CD4-positive, alpha-beta T cell treated with Interleukin-4 for 1 hour (primary cell): ENCODE data around the gene CXCL12.

ENCODE experiments used
- DNase-seq, 2 donors: peaks; one replicate each; pipeline ENCODE4 v3.0.0-alpha.2; 2020 to 2022

CXCL12 gene

DNA sequence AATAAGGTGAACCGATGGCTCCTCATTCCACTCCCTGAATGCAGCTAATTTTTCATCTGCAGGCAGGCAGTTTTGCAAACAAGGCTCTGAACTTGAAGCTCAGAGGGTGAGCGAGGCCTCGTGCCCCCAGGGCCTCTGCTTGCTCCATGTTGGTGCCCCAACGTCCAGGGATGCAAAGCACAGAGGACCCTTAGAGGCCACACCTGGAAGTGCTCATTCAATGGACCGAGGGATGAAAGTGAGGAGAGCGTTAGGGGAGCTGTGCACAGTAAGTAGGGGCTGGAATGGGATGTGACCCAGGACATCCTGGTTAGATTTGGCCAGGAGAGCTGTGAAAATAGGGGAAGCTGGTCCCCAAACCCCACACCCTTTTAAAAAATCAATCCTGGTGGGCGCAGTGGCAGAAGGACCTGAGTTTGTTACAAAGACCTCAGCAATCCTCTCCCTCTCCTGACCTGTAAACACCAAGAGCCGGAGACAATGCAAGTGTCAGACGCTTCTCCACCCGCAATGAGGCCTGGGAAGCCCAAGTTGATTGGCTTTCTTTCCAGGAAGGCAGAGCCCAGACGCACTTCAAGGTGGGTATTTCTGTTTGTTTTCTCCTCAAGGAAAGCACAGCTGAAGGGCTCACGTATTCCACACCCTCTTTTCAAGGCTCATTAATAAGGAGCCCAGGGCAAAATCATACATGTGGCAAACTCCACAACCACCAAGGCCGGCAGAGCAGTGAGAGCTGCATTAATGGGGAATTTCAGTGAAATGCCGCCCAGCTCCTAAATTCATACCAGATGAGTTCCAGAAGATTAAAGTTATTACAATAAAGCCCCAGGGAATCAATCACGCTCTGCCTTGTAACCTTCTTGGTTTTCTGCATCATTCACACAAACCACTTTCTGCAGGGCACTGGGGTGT, 14.1 kb upstream of the CXCL12 start:
- DNase-seq, result no peak

DNA sequence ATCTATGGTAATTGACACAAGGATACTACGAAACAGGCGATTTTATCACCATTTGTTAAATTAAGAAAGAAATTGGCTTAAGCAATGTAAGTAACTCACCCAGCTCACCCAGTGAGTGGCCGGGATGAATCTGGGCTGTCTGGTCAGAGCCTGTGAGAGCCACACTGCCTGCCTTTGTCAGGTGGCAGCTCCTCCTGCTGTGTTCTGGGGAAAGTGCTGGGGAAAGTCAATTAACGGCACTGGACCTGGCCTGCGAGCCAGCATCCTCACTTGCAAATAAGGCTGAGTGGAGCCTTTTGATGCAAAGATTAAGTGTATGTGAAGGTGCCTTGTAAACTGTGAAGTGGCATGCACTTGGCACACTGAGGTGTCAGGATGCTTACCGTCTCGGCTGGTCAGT, 13.4 kb upstream of the CXCL12 start:
- DNase-seq, result no peak

DNA sequence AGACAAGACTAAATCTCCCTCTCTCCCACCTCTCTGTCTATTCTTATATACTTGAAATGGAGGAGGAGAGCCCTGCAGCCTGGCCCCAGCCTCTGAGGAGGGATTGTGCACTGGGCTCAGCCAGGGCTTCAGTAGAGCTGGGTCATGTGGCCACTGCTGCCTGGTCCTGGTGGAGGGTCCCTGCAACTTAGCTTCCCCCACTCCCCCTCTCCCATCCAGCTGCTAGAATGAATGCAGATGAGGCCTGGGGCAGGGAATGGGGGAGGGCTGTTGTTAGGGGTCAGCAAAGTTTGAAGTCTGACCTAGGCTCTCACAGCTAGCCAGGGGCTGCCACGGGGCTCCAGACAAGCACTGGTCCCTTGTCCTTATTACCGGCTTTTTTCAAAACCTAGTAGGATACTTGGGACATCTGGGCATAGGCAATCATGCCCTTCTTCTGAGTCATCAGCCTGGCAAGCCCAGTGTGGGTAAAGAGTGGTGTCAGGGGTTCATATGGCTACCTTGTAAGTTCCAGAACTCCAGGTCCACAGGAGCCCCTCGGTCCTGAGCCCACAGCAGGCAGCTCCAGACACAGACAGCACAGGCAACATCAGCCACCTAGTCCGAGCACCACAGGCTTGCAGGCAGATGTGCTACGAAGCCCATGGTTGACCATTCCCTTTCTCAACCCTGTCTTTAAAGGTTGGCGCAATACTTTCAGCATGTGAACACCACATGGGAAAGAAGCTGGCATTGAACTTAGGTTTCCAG, 12.8 kb upstream of the CXCL12 start:
- no peak for DNase-seq

DNA sequence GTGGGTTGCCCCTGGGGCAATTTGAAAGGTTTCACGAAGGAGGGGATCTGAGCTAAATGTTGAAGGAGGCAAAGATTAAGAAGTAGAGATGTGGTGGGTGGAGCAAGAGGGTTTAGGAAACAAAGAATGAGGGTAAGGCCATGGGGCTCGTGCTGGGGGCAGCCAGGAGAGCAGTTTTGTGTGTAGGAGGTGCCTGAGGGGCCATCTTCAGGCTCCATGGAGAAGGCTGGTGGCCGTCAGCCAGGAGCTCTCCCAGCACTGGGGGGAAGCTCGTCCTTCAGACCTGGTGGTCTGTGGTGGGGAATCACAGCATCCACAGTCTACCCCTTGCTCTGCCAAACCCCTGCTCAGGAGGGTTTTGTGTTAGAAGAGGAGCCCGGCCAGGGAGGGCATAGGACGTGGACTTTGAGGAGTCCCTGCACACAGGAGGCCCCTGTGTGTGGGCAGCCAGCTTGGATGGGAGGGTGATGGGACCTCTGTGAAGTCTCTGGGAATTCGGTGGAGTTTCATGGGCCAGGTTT, 11.8 kb upstream of the CXCL12 start:
- DNase-seq, result no peak

DNA sequence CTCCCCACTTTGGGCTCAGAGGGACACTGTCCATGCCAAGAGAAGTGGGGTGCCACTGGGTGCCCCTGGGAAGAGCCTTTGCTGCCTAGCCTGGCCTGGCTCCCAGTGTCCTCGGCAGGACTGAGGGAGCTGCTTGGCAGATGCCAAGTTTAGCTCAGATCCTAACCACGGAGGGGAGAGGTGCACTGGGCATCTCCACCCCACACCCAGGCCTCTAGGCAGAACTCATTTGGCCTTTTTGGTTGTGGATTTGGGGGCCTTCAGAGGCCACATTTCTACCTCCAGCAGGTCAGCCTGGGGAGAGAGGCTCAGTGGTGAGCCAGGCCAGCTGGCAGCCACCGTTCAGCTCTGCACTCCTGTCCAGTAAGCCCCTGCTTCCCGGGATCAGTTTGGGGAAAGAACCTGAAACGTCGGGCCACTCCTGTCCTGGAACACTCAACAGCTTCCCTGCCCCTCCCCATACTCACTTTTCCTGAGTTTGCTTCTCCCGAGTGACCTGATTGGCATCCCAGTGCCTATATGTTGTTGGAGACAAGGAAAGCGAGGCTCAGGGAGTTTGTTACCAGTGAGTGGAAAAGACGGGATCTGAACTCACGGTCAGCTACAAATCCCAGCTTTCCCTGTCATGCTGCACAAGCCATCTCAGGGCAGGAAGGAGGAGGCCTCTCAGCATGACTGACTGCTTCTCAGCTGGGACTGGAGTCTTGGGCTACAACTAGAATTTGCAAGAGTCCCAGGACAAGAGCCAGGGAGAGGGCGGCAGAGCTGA, 11.2 kb upstream of the CXCL12 start:
- no peak for DNase-seq

DNA sequence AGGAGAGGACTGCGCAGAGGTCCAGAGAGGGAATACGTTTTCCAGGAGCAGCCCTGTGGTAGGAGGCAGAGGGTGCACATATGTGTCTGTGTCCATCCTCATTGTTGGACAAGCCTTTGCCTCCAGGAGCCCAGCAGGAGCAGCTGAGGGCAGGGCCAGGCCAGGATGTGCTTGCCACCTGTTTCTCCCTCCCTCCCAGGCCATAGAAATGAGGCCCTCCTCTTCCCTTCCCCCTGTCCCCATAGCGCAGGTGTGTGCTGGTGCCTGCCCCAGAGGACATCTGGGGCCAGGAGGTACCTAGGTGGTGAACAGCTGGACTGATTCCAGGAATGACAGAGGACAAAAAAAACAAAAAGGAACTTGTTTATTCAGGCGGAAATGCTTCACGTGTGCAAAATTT, 10.5 kb upstream of the CXCL12 start:
- no peak for DNase-seq

DNA sequence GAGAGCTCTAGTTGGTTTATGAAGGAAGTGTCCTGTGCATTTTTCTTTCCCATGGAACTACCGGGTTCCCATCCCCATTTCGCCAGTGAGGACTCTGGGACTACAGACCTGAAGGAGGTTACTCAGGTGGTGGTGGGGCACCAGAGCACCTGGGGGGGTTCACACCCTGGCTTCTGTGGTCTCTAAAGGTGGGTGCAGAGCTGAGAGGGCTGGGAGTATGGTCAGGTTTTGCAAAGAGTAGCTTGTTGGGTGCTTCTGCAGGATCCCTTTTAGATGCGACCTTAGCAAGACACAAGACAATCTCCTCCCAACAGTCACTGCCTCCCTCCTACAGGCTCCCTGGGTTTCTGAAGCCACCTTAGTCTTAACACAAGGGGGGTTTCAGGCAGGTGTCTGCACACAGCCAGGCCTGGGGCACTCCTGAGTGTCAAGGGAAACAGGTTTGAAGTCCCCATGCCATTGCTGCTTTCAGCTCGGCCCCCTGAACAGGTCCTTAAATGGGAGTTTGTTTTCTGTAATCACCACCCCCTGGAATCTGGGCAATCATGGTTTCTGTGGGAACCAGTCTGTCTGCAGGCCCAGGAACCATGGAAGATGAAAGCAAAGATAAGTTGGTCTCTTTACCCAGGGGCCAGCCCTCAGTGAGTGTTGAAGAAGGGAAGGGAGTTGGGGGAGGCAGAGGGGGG, 9.9 kb upstream of the CXCL12 start:
- no peak for DNase-seq

DNA sequence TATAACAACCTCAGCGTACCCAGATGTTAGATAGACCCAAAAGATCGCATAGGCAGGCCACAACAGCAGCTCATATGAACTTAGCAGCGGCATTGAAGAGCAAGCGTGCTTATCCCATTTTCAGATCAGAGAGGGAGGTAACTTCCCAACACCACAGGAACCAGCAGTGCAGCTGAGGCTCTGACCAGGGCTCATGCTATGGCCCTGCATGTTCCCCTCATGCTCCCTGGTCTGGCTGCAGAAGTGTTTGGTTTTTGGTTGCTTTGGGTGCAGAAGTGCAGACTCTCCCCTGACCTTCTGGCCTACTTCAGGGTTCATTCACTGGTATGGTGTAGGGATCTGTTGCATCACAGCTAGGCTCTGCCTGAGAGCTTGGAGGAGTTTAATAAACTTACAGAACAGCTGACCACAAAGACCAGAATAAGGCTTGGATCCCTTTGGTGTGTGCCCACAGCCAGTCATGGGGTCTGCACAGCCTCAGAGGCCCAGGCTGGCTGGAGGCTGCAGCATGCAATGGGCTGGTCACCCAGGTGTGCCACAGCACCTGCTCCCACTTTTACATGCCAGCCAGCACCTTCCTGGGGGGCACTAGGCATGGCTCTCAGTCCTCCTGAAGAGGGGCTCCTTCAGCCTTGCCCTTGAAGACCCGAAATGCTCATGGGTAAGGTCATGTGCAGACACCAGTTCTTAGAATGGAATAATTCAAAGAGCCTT, 9.1 kb upstream of the CXCL12 start:
- DNase-seq, result no peak

DNA sequence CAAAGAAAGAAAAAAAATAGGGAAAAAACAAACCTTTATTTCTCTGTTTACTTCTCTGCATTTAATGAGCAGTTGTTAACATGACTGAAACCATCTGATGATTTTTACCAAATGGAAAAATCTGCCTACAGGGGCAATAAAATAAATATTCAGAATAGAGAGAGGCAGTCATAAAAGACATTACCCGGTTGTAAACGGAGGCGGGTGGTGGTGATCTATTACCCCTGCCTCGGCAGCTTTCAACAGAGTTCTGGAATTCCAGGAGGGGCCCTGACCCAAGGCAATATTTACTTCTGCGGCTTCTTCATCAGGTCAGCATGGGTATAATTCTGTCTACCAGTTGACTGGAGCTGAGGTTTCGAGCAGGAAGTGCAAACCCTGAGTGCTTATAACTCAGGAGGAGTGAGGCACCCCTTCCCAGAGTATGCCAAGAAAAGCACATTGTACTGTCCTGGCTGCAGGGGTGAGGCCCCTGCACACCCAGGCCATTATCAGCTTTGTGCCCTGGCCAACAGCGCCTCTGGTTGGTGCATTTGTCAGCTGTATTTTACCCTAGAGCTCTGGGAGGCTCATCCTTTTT, 8.2 kb upstream of the CXCL12 start:
- no peak for DNase-seq

DNA sequence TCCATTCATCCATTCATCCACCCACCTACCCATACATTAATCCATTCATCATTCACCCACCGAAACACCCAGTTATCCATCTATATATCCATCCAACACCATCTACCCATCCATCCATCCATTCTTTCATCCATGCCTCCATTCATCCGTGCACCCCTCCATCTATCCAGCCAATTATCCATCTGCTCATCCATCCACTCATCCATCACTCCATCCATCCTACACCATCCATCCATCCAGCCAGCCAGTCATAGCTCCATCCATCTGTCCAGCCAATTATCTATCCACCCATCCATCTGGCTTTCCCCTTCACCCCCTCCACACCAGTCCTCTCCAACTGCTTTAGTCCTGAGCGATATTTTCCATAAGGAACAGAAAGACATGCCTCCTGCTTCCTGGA, 7.5 kb upstream of the CXCL12 start:
- no peak for DNase-seq

DNA sequence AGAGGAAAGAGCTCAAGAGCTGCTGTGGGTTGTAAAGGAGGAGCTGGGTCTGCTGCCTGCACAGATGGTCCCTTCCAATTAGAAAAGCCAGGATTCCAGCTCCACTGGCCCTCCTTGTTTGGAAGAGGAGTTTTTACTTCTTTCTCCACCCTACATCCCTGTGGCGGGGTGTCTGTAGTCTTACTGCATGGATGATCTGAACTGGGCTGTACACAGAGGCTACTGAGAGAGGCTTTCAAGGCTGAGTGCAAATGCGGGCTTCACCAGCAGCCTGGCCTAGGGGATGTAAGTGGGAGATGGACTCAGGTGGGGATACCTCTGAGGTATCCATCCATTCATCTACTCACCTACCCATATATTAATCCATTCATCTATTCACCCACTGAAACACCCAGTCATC, 7.1 kb upstream of the CXCL12 start:
- DNase-seq, result no peak

DNA sequence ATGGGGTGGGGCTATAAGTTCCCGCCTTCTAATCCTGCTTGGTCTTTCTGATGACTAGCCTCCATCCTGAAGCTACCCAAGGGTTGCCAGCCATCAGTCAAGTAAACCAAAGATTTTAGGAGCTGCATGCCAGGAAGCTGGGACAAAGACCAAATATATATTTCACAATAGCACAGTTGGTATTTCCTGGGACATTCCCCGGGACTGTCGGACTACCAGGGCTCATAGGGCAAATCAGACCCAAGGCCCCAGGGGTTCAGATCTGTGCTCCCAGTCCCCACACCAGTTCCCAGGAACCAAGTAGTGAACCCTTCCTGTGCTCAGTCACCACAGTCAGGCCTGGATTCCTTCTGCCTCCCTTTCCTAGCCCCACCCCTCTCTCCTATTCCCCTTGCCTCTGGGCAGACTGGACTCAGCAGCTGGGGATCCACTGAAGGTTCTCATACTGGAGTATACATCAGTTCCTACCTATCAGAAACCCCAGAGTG, 5.7 kb upstream of the CXCL12 start:
- no peak for DNase-seq

DNA sequence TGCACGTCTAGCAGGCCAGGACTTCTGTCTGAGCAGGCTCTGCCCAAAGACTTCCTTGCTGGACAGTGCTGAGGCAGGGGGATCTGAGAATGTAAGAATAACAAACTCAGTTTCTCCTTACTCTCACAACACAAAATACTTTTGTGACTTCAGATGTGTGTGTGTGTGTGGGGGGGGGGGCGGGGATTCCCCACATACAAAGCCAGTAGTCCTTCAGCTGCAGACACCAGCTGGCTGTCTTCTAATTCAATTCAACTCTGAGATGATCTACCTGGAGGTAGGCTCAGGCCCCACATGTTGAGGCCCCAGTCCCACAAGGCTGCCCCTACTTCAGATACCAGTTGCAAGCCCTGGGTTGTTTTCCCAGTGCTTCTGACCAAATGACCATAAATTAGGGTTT, 4.7 kb upstream of the CXCL12 start:
- no peak for DNase-seq

DNA sequence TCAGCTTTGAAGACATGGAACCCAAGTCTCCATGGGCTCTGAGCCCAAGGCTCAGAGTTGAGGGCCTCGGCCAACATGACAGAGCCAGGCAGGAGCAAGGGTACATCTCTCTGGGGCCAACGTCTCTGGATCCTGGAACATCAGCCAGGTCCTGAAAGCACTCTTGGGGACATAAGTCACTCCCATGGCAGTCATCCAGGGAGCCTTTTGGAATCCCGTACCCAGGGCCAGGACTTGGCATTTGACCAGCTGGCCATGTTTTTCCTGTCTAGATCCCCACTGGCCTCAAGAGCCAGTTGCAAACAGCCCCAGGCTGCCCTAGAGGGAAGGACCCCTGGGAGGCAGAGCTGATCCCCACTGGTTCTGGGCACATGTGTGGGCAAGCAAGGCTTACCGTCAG, 4.3 kb upstream of the CXCL12 start:
- DNase-seq, result no peak

DNA sequence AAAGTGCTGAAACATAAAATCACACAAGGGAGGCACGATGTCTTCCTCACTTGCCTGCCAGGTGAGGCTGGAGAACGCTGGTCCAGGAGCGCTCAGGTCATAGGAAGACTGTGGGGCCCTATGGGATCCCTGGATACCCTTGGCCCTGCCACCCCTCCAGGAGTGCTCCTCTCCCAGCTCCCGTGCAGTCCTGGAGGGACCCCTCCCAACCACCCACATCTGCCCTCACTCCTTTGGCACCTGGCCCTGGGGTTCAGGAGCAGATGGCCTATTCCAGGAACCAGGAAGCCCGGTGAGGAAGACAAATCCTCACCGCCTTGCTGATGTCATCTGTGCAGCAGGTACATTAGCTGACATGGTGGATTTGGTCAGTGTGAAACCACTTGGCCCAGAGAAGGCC, 3.7 kb upstream of the CXCL12 start:
- no peak for DNase-seq

DNA sequence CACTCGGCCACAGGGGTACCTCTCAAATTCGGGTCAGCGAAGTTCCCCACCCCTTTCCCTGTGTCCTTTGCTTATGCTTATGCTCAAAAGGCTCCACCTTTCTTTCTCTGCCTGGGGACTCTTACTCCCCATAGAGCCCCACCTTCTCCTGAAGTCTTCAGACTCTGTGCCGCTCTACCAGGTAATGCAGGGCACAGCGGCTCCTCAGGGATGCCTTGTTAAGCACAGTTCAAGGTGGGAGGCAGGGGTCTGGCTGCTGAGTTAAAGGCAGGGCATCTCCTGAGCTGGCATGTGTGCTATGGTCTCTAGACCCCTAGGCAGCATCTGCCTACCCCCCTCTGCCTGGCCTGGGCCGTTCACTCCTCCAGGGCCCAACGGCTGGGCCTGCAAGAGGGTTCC, 3.0 kb upstream of the CXCL12 start:
- DNase-seq, result no peak

DNA sequence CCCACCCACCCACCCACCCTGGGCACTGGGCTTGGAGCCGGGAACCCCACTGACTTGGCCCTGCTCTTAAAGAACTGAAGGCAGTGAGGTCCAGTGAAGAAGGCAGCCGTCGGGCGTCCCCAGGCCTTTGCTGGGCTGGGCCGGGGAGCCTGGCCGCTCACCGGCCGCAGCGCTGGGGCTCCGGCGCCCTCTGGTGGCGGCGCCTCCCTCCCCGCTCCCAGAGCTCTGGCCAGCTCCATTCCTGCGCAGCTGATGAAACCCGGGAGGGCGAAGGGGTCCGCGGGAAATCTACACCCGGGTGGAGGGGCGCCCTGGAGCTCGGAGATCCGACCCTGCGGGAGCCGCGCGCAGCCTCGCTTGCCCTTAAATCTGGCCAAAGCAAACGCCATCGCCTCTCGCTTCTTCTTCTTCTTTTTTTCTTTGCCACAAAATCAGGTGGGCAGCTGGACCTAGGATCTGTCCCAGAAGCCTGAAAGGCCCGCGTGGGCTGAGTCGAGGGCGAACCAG, 1.7 kb upstream of the CXCL12 start:
- DNase-seq, result peak in 1 of 2 donors; percentile 6

DNA sequence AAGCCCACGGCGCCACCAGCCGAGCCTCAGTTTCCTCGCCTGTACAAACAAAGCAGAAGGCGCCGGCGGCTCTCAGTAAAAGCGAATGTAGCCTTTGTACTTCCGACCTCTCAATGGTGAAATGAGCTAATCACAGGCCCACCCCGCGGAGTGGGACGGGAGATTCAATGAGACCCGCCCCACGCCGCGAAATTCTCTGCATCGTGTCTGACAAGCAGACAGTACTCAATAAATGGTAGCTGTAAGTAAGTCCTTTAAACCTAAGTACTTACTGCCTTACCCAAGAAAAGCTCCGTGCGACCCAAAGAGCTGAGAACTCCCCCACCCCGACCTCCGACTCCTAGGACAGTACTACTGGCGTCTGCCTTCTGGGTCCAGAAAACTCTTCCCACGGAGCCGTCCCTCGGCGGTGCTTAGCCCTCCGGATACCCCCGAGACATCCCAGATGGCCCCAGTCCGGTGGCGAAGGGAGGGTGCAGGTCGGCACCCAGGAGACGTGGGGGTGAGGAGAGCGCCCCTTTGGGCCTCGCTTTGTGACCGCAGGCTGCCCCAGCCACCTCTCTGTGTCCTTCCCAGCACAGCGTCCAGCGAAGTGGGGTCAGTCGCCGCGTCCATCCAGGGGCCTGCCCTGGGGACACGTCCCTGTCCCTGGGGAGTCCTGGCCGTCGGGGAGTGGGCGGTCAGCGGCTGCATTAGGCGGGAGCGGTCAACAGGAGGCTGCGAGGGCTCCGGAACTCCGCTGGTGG, 972 bp upstream of the CXCL12 start:
- no peak for DNase-seq

DNA sequence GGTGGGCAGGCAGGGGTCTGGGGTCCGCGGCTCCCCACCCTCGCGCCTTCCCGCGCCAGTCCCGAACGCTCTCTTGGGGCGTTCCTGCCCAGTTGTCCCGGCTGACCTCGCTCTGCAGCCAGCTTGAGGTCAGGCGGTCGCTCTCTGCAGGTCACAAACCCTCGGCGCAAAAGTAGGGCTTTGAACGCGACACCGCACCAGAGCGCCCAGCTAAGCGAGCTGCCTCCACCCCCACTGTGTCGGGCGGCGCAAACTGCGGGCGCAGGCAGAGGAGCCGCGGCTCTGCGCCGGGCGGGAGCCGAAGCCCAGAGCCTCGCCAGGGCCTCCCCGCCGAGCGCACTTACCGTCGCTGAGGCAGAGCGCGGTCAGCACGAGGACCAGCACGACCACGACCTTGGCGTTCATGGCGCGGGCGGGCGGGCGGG, 284 bp downstream of the CXCL12 start:
- no peak for DNase-seq
